NCI-H446 treated with DMSO at 0.1 percent for 48 hours (cell line): ENCODE results near the gene MAPKAP1.

Experiments
- DNase-seq: peaks from one replicate; lab custom pipeline; 2025; lab: John Stamatoyannopoulos, UW

Gene MAPKAP1

GRCh38 chr9:125534971-125535701 lies 171.9 kb downstream of the MAPKAP1 start:
- no peak for DNase-seq

- DNase-seq, result no peak
Observed at GRCh38 chr9:125532812-125533594, 174.0 kb downstream of the MAPKAP1 start.

- no peak for DNase-seq
Observed at GRCh38 chr9:125532412-125532811, 174.6 kb downstream of the MAPKAP1 start.

- DNase-seq, result no peak
Observed at GRCh38 chr9:125529589-125530515, 177.2 kb downstream of the MAPKAP1 start.

GRCh38 chr9:125529107-125529506 lies 177.9 kb downstream of the MAPKAP1 start:
- no peak for DNase-seq

GRCh38 chr9:125527471-125528002 lies 179.5 kb downstream of the MAPKAP1 start:
- DNase-seq, result no peak

- DNase-seq, result peak; percentile 8
Observed at GRCh38 chr9:125525921-125526631, 180.9 kb downstream of the MAPKAP1 start.

- no peak for DNase-seq
Observed at GRCh38 chr9:125524583-125525355, 182.2 kb downstream of the MAPKAP1 start.

GRCh38 chr9:125523681-125524080 lies 183.3 kb downstream of the MAPKAP1 start:
- no peak for DNase-seq

- no peak for DNase-seq
Observed at GRCh38 chr9:125522328-125522725, 184.7 kb downstream of the MAPKAP1 start.

GRCh38 chr9:125521462-125522327 lies 185.3 kb downstream of the MAPKAP1 start:
- no peak for DNase-seq

GRCh38 chr9:125519734-125520133 lies 187.3 kb downstream of the MAPKAP1 start:
- no peak for DNase-seq

GRCh38 chr9:125517577-125517976 lies 189.4 kb downstream of the MAPKAP1 start:
- no peak for DNase-seq

- DNase-seq, result no peak
Observed at GRCh38 chr9:125515983-125516940, 190.7 kb downstream of the MAPKAP1 start.

GRCh38 chr9:125515281-125515680 lies 191.7 kb downstream of the MAPKAP1 start:
- DNase-seq, result no peak

- no peak for DNase-seq
Observed at GRCh38 chr9:125514468-125514867, 192.5 kb downstream of the MAPKAP1 start.

- no peak for DNase-seq
Observed at GRCh38 chr9:125513668-125514413, 193.2 kb downstream of the MAPKAP1 start.

- no peak for DNase-seq
Observed at GRCh38 chr9:125513303-125513667, 193.7 kb downstream of the MAPKAP1 start.
